A673 (cell line): ENCODE data around the gene MYMK. TPM values are rescaled to one million over a fixed set of nuclear protein-coding genes. Genes with fewer than 3 reads are reported as not detected.

Experiments
- BruUV-seq: library from RNA; stranded (reverse); fragments of 400-500 nt; replicated peaks from 2 replicates; lab custom pipeline; 2021; lab: Mats Ljungman, UMichigan
- CTCF ChIA-PET: fragments of 300-600 bp; sonication (Branson Sonifier 250); formaldehyde crosslinking; loops from one replicate; lab custom pipeline; 2022; ENCODE audit warnings: antibody characterized with exemption; lab: Charles Lee
- POLR2A ChIA-PET: fragments of 300-600 bp; sonication (Branson Sonifier 250); formaldehyde crosslinking; loops from one replicate; lab custom pipeline; 2022; ENCODE audit warnings: antibody characterized with exemption; ENCODE audit not compliant: low non-redundant PET; lab: Charles Lee
- DNase-seq: peaks from one replicate; pipeline ENCODE4 v3.0.0-alpha.2; 2015; ENCODE audit warnings: low spot score
- H3K27ac ChIP-seq: fragments of 200-600 bp; sonication (generic); 2 replicates; pipeline ENCODE4 v1.5.1; 2016; ENCODE audit warnings: mixed run types, low read depth, mild to moderate bottlenecking, mixed read lengths, antibody characterized with exemption, low read length; ENCODE audit not compliant: poor library complexity, severe bottlenecking
- H3K27me3 ChIP-seq: fragments of 200-600 bp; sonication (generic); replicated peaks from 2 replicates; pipeline ENCODE4 v1.6.1; 2017; ENCODE audit warnings: mixed run types, low read depth, mild to moderate bottlenecking, mixed read lengths, antibody characterized with exemption, low read length; ENCODE audit not compliant: insufficient read depth, poor library complexity
- H3K36me3 ChIP-seq: fragments of 200-600 bp; sonication (generic); 2 replicates; pipeline ENCODE4 v1.6.1; 2016; ENCODE audit warnings: mixed run types, mild to moderate bottlenecking, mixed read lengths, antibody characterized with exemption, low read length; ENCODE audit not compliant: insufficient read depth, poor library complexity, severe bottlenecking
- H3K4me1 ChIP-seq: fragments of 200-600 bp; sonication (generic); 2 replicates; pipeline ENCODE4 v1.6.1; 2017; ENCODE audit warnings: mixed run types, mild to moderate bottlenecking, mixed read lengths, antibody characterized with exemption, low read length; ENCODE audit not compliant: insufficient read depth, poor library complexity, severe bottlenecking
- H3K4me3 ChIP-seq: fragments of 200-600 bp; sonication (generic); 2 replicates; pipeline ENCODE4 v1.5.1; 2016; ENCODE audit warnings: low read depth, mixed run types, mild to moderate bottlenecking, mixed read lengths, low read length; ENCODE audit not compliant: poor library complexity, severe bottlenecking
- H3K9me3 ChIP-seq: fragments of 200-600 bp; sonication (generic); 2 replicates; pipeline ENCODE4 v1.6.1; 2016; ENCODE audit warnings: mixed run types, low read depth, mild to moderate bottlenecking, mixed read lengths, antibody characterized with exemption, low read length; ENCODE audit not compliant: poor library complexity, severe bottlenecking
- CTCF ChIP-seq: fragments of 300-800, 200-600 bp; sonication (generic); conservative IDR thresholded peaks from 2 replicates; pipeline ENCODE4 v1.5.1; 2017; ENCODE audit warnings: low read depth, mild to moderate bottlenecking, antibody characterized with exemption, low read length, moderate library complexity, mixed read lengths
- EZH2 ChIP-seq: fragments of 200-600 bp; sonication (generic); IDR thresholded peaks from 2 replicates; pipeline ENCODE4 v1.6.1; 2017; ENCODE audit warnings: borderline replicate concordance, low read depth, mild to moderate bottlenecking, mixed read lengths, antibody characterized with exemption, low read length; ENCODE audit not compliant: poor library complexity, severe bottlenecking
- intact Hi-C: fragments of 100-400 bp; cut with micrococcal nuclease; formaldehyde crosslinking; loops from one replicate; pipeline ENCODE4 v1.10.0; 2022; ENCODE audit not compliant: unreplicated experiment
- total RNA-seq: library from RNA; stranded (reverse); gene quantifications from 2 replicates; pipeline ENCODE4 v1.2.3, GENCODE V29; 2021

MYMK gene
- total RNA-seq, 1 experiment from 2014 or later = not detected

- Histone ChIP-seq H3K4me1 (no peaks in the 10 kb centered on the region), H3K4me3 (no peak overlapping the region), H3K27ac (no peak overlapping the region), H3K36me3 (no peaks in the 10 kb centered on the region), H3K27me3 (peaks cover 5% of the 10 kb centered on the region), H3K9me3 (peaks cover 14% of the 10 kb centered on the region)
- no peak for DNase-seq
- TF ChIP-seq CTCF (no peak), EZH2 (no peak)
- intact Hi-C loops = no loop called here
- CTCF ChIA-PET = no interaction called here
- POLR2A ChIA-PET = no interaction called here
- no TSS peak for BruUV-seq
Measured at GRCh38 chr9:133502112-133502511, 22.6 kb downstream of the MYMK start.

GRCh38 chr9:133499892-133500270 is 24.9 kb downstream of the MYMK start:
- BruUV-seq = no TSS peak
- intact Hi-C loops = no loop called here
- H3K27me3 ChIP-seq = peaks cover 5% of the 10 kb centered on the region
- ChIA-PET CTCF (interaction anchor here (0.6 kb wide), 1 partner anchor 22 kb away, joined by 3 read pairs; no protein-coding TSS in a partner anchor), POLR2A (no interaction called here)
- no peaks in the 10 kb centered on the region for H3K4me1 ChIP-seq
- H3K9me3 ChIP-seq = peaks cover 14% of the 10 kb centered on the region
- H3K36me3 ChIP-seq = no peaks in the 10 kb centered on the region
- H3K27ac ChIP-seq = no peak overlapping the region
- no peak for DNase-seq
- no peak for TF ChIP-seq EZH2
- no peak for TF ChIP-seq CTCF
- no peak overlapping the region for H3K4me3 ChIP-seq

- DNase-seq = no peak
- Histone ChIP-seq H3K27me3 (peaks cover 5% of the 10 kb centered on the region), H3K27ac (no peak overlapping the region), H3K4me1 (no peaks in the 10 kb centered on the region), H3K4me3 (no peak overlapping the region), H3K36me3 (no peaks in the 10 kb centered on the region), H3K9me3 (peaks cover 14% of the 10 kb centered on the region)
- ChIA-PET CTCF (interaction anchor here (0.6 kb wide), 1 partner anchor 23 kb away, joined by 3 read pairs; no protein-coding TSS in a partner anchor), POLR2A (no interaction called here)
- TF ChIP-seq CTCF (no peak), EZH2 (no peak)
- no TSS peak for BruUV-seq
- intact Hi-C loops = no loop called here
Measured at GRCh38 chr9:133499132-133499891, 25.4 kb downstream of the MYMK start.
